Smooth muscle cell (in vitro differentiated cells): Measurements from ENCODE around the gene SLC38A10. TPM values are rescaled to one million over a fixed set of nuclear protein-coding genes. Genes with fewer than 3 reads are reported as not detected.
A peak's percentile ranks its signal among the peaks of the same experiment; 100 is the strongest.

Source experiments
- DNase-seq: peaks from one replicate; lab custom pipeline; 2025; ENCODE audit not compliant: unreplicated experiment; lab: John Stamatoyannopoulos, UW
- H2AFZ ChIP-seq: fragments of 200-600 bp; sonication (generic); 2 replicates; pipeline ENCODE4 v1.6.0; 2016; ENCODE audit warnings: antibody characterized with exemption, low read depth, mild to moderate bottlenecking
- H3F3A ChIP-seq: fragments of 200-600 bp; sonication (generic); 2 replicates; pipeline ENCODE4 v1.6.0; 2017; ENCODE audit warnings: antibody characterized with exemption, low read depth
- H3K27ac ChIP-seq: fragments of 200-600 bp; sonication (generic); 2 replicates; pipeline ENCODE4 v1.5.1; 2016; ENCODE audit warnings: low read depth, mild to moderate bottlenecking
- H3K27me3 ChIP-seq: fragments of 200-600 bp; sonication (generic); 2 replicates; pipeline ENCODE4 v1.6.1; 2016; ENCODE audit warnings: low read depth, mild to moderate bottlenecking
- H3K36me3 ChIP-seq: fragments of 200-600 bp; sonication (generic); 2 replicates; pipeline ENCODE4 v1.5.1; 2016; ENCODE audit warnings: low read depth
- H3K4me1 ChIP-seq: fragments of 200-600 bp; sonication (generic); 2 replicates; pipeline ENCODE4 v1.5.1; 2016; ENCODE audit warnings: low read depth
- H3K4me2 ChIP-seq: fragments of 200-600 bp; sonication (generic); 2 replicates; pipeline ENCODE4 v1.6.0; 2016; ENCODE audit warnings: mild to moderate bottlenecking
- H3K4me3 ChIP-seq: fragments of 200-600 bp; sonication (generic); 2 replicates; pipeline ENCODE4 v1.5.1; 2016; ENCODE audit warnings: mild to moderate bottlenecking
- H3K79me2 ChIP-seq: fragments of 200-600 bp; sonication (generic); 2 replicates; pipeline ENCODE4 v1.6.0; 2016; ENCODE audit warnings: low read depth, mild to moderate bottlenecking
- H3K9ac ChIP-seq: fragments of 200-600 bp; sonication (generic); 2 replicates; pipeline ENCODE4 v1.6.0; 2016; ENCODE audit warnings: low read depth
- H3K9me3 ChIP-seq: fragments of 200-600 bp; sonication (generic); replicated peaks from 2 replicates; pipeline ENCODE4 v1.5.1; 2016; ENCODE audit warnings: low read depth
- H4K20me1 ChIP-seq: fragments of 200-600 bp; sonication (generic); 2 replicates; pipeline ENCODE4 v1.6.0; 2016; ENCODE audit warnings: low read depth
- WGBS: methylation state at CpG from one replicate; pipeline ENCODE4 v1.1.7; 2016; ENCODE audit warnings: low lambda C conversion rate; 5-methylcytosine and 5-hydroxymethylcytosine counted together
- polyA plus RNA-seq: library from polyadenylated mRNA; unstranded; fragments of >200 nt; fragmentation: Nextera tagmentation; extraction: Ambion mirVana; gene quantifications from 2 replicates; pipeline ENCODE4 v1.2.1, GENCODE V29; 2016
- total RNA-seq: library from RNA; depleted of rRNA; stranded (reverse); fragments of >200 nt; gene quantifications from 2 replicates; pipeline ENCODE4 v1.2.3, GENCODE V29; 2014
- TF ChIP-seq, protein P1 (sequence below): fragments of 200-600 bp; sonication (generic); IDR thresholded peaks from 2 replicates; pipeline ENCODE4 v1.5.1; 2017; ENCODE audit warnings: borderline replicate concordance, mild to moderate bottlenecking, antibody characterized with exemption; ENCODE audit not compliant: insufficient read depth, poor library complexity, severe bottlenecking

The SLC38A10 gene
- total and polyA plus RNA-seq, 2 experiments from 2014 or later, result 61.6 to 97.1 TPM

DNA sequence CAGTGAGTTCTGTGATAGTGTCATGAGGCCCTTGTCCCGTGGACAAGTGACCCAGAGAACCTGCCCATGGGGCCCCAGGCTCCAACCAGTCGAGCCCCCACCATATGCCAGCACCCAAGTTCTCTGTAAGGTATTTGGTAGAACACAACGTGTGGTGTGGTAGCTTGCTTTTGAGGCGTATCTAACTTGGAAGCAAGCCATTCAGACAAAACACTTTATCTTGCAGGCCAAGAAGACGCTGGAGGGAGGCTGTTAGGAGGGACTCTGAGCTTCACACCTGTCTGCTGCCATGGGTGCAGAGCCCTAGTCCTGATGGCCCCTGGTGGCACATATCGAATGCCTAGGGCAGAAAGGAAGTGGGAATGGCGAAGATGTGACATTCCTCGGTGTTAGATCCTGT is 54.3 kb downstream of the SLC38A10 start:
- Histone ChIP-seq H3K4me3 (no peak overlapping the region), H3K9ac (no peak overlapping the region), H3K4me1 (peaks cover 7% of the 10 kb centered on the region), H3K36me3 (no peaks in the 10 kb centered on the region), H3K79me2 (peaks cover 36% of the 10 kb centered on the region), H2AFZ (no peak overlapping the region), H3F3A (peaks cover 6% of the 10 kb centered on the region), H3K9me3 (no peaks in the 10 kb centered on the region), H3K27me3 (no peaks in the 10 kb centered on the region), H3K27ac (no peak overlapping the region), H4K20me1 (peaks cover 31% of the 10 kb centered on the region), H3K4me2 (peak overlapping the region; percentile 93)
- TF ChIP-seq, protein P1, sequence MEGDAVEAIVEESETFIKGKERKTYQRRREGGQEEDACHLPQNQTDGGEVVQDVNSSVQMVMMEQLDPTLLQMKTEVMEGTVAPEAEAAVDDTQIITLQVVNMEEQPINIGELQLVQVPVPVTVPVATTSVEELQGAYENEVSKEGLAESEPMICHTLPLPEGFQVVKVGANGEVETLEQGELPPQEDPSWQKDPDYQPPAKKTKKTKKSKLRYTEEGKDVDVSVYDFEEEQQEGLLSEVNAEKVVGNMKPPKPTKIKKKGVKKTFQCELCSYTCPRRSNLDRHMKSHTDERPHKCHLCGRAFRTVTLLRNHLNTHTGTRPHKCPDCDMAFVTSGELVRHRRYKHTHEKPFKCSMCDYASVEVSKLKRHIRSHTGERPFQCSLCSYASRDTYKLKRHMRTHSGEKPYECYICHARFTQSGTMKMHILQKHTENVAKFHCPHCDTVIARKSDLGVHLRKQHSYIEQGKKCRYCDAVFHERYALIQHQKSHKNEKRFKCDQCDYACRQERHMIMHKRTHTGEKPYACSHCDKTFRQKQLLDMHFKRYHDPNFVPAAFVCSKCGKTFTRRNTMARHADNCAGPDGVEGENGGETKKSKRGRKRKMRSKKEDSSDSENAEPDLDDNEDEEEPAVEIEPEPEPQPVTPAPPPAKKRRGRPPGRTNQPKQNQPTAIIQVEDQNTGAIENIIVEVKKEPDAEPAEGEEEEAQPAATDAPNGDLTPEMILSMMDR, result no peak
- no peak for DNase-seq
- WGBS, result 96% methylated on average over 8 of the region's 8 CpGs

DNA sequence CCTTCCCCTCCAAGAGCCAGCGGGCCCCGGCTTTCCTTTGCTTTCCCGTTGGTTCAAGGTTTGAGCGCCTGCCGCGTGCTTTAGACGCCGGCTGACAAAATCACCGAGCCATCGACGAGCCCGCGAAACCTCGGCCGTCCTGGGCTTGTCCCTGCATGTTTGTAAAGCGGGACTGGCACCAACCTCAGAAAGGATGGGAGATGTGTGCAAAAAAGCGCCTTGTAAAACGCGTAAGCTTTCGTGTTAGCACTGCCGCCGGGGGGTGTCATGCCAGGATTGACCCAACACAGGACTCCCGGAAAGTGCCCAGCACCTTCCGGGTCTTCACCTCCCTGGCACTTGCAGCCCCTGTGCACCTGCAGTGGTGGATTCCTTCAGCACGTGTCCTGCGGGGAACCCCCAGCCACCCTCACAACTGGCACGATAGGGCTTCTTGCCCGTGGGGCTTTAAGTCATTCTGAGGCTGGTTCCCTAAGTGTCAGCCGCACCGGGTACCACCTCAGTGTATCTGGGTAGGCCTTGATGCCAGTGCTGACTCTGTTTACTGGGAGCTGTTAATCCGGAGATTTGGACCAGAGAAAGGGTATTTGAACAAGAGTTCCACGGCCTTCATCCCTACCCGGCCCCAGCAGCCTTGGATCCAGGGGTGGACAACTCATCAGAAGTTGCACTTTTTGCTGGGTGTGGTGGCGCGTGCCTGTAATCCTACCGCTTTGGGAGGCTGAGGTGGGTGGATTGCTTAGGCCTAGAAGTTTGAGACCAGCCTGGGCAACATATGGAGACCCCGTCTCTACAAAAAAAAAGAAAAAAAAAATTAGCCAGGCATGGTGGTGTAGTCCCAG is 55.2 kb downstream of the SLC38A10 start:
- TF ChIP-seq, protein P1, result no peak
- Histone ChIP-seq H3K9me3 (no peaks in the 10 kb centered on the region), H3K27ac (peak overlapping the region; percentile 39), H3K4me1 (peaks cover 7% of the 10 kb centered on the region), H3K27me3 (no peaks in the 10 kb centered on the region), H3K36me3 (no peaks in the 10 kb centered on the region), H2AFZ (no peak overlapping the region), H3K4me2 (peak overlapping the region; percentile 93), H4K20me1 (peaks cover 36% of the 10 kb centered on the region), H3F3A (peaks cover 6% of the 10 kb centered on the region), H3K79me2 (peaks cover 36% of the 10 kb centered on the region), H3K9ac (peak overlapping the region; percentile 86), H3K4me3 (peak overlapping the region; percentile 83)
- DNase-seq, result no peak
- 25% methylated on average over 36 of the region's 37 CpGs for WGBS

DNA sequence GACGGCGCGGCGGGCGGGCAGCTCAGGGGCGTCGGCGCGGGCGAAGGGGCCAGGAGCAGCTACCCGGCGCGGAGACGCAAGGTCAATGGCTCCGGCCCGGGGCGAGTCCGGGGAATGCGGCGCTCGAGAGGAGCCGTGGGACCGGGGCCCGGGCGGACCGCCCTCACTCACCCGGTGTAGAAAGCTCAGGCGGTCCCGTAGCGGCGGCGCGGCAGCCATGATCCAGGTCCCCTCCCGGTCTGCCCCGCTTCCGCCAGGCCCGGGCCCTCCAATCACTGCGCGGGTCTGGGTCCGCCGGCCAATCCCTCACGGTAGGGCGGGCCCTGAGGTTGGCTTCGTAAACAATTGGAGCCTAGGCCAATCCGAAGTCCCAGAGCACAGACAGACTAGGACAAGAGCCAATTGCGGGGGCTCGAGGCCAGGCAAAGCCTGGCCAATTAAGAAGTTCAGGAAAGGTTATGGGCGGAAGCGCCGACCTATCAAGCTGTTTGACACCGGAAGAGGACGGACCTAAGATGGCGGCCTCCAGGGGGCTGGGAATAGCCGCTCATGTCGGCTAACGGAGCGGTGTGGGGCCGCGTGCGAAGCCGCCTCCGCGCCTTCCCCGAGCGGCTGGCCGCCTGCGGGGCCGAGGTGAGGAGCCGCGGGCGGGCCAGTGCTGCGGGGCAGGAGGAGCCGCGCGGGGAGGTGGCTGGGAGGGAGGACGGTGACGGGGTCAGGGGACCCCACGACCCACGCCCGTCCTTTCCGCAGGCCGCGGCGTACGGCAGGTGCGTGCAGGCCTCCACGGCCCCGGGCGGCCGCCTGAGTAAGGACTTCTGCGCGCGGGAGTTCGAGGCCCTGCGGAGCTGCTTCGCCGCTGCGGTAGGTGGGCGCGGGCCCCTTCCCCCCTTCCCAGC is 56.0 kb downstream of the SLC38A10 start, which contains the start of the genes NDUFAF8 and TEPSIN:
Gene NDUFAF8, plus strand, starts transcription at position 504 of the 899 bp plus-strand sequence. Its CDS starts 46 bp downstream, at position 550.
Gene TEPSIN, minus strand, starts transcription at position 241 of the 899 bp plus-strand sequence. Its CDS starts 22 bp downstream, at position 219.
- WGBS, result under 1% methylated on average over 70 of the region's 100 CpGs
- no peaks in the 10 kb centered on the region for H3K9me3 ChIP-seq

More for the DNA sequence above, 56.0 kb downstream of the SLC38A10 start, which contains the start of the genes NDUFAF8 and TEPSIN:
- Histone ChIP-seq H3K9ac (peak within 1 kb of the TSS; percentile 90), H3F3A (peaks cover 6% of the 10 kb centered on the region), H4K20me1 (peaks cover 44% of the 10 kb centered on the region), H3K4me2 (peak within 1 kb of the TSS; percentile 99), H3K4me1 (peaks cover 7% of the 10 kb centered on the region), H3K27ac (peak within 1 kb of the TSS; percentile 39), H3K36me3 (no peaks in the 10 kb centered on the region), H3K79me2 (peaks cover 36% of the 10 kb centered on the region), H2AFZ (peak within 1 kb of the TSS; percentile 53), H3K4me3 (peak within 1 kb of the TSS; percentile 83), H3K27me3 (no peaks in the 10 kb centered on the region)
- TF ChIP-seq, protein P1, result no peak
- DNase-seq, result peak; percentile 77
